NCI-H1105 (cell line): ENCODE results near the gene PPP1R26.
"Not testable (repeated sequence)": the region's sequence is repeated elsewhere in the genome, so short reads cannot be mapped to it uniquely, and the experiment has no call there.

Source experiments
- DNase-seq: peaks from one replicate; lab custom pipeline; 2025; lab: John Stamatoyannopoulos, UW

The PPP1R26 gene

GRCh38 chr9:135505406-135506187 lies 26.0 kb downstream of the PPP1R26 start:
- no peak for DNase-seq

GRCh38 chr9:135506327-135507103 lies 26.9 kb downstream of the PPP1R26 start:
- DNase-seq: no peak

- DNase-seq: no peak
Measured at GRCh38 chr9:135507104-135508035, 27.8 kb downstream of the PPP1R26 start.

- no peak for DNase-seq
Measured at GRCh38 chr9:135508211-135508820, 28.7 kb downstream of the PPP1R26 start.

- no peak for DNase-seq
Measured at GRCh38 chr9:135509458-135509857, 29.9 kb downstream of the PPP1R26 start.

- DNase-seq: no peak
Measured at GRCh38 chr9:135512241-135512603, 32.6 kb downstream of the PPP1R26 start.

- no peak for DNase-seq
Measured at GRCh38 chr9:135512904-135513303, 33.3 kb downstream of the PPP1R26 start.

- DNase-seq: no peak
Measured at GRCh38 chr9:135513351-135513846, 33.8 kb downstream of the PPP1R26 start.

- DNase-seq: not testable (repeated sequence)
Measured at GRCh38 chr9:135513906-135514305, 34.3 kb downstream of the PPP1R26 start.

- no peak for DNase-seq
Measured at GRCh38 chr9:135514342-135515082, 34.9 kb downstream of the PPP1R26 start.

GRCh38 chr9:135515083-135515951 lies 35.7 kb downstream of the PPP1R26 start:
- DNase-seq: no peak

GRCh38 chr9:135516132-135516860 lies 36.7 kb downstream of the PPP1R26 start:
- DNase-seq: no peak

- DNase-seq: no peak
Measured at GRCh38 chr9:135517407-135517822, 37.8 kb downstream of the PPP1R26 start.

GRCh38 chr9:135519179-135519971 lies 39.8 kb downstream of the PPP1R26 start:
- DNase-seq: no peak

- no peak for DNase-seq
Measured at GRCh38 chr9:135520916-135521607, 41.5 kb downstream of the PPP1R26 start, which contains the start of gene LCN1. Gene LCN1 (plus strand): TSS chr9:135521440. CDS start chr9:135521498, 58 bp downstream.

- DNase-seq: no peak
Measured at GRCh38 chr9:135521608-135522095, 42.1 kb downstream of the PPP1R26 start.

GRCh38 chr9:135522137-135522877 lies 42.7 kb downstream of the PPP1R26 start:
- no peak for DNase-seq
